ENCODE measurements around the gene GPR17. TPM values are rescaled to one million over a fixed set of nuclear protein-coding genes. Genes with fewer than 3 reads are reported as not detected.

Gene GPR17
- total RNA-seq, 2 donors from 2014 or later, result 0.16 to 0.20 TPM

DNA sequence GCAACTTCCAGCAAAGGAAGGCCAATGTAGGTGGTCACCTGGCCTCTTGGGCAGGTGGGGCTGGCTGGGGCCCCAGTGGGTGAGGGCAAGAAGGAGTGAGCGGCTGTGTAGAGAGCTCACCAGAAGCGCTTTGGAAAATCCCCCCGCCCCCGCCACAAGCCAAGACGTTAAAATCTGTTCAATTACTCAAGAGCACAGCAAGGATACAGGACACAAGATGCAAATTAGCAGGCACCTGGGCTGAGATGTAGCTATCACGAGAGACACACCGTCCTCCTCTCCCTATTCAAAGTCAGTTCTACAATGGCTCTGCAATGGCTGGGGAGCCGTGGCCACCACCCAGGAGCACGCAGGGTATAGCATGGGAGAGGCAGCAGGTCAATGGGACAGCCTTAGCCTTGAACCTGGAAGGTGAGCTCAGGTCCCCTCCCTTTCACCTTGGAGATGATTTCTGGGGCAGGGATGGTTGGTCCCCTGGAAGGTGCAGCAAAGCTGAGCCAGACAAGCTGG lies 38.5 kb upstream of the GPR17 start:
- intact Hi-C loops (cut with DNase I), result no loop called here
- H3K4me1 ChIP-seq, result no peaks in the 10 kb centered on the region
- TF ChIP-seq CTCF (IDR thresholded peaks at IDR 0.05), result no peak
- H3K36me3 ChIP-seq, result peaks cover 2% of the 10 kb centered on the region
- DNase-seq, result no peak
- H3K27me3 ChIP-seq, result no peaks in the 10 kb centered on the region
- H3K4me3 ChIP-seq, result no peak overlapping the region
- no peak overlapping the region for H3K9ac ChIP-seq (ENCODE audit: low read depth in 2 of 2, low read length in 2 of 2)
- H3K9me3 ChIP-seq, result no peaks in the 10 kb centered on the region
- no peak overlapping the region for H3K27ac ChIP-seq

- no peaks in the 10 kb centered on the region for H3K4me1 ChIP-seq
- intact Hi-C loops (cut with DNase I), result no loop called here
- H3K9ac ChIP-seq (ENCODE audit: low read depth in 2 of 2, low read length in 2 of 2), result no peak overlapping the region
- H3K9me3 ChIP-seq, result no peaks in the 10 kb centered on the region
- TF ChIP-seq CTCF (IDR thresholded peaks at IDR 0.05), result no peak
- H3K27me3 ChIP-seq, result no peaks in the 10 kb centered on the region
- no peak for DNase-seq
- H3K4me3 ChIP-seq, result no peak overlapping the region
- H3K27ac ChIP-seq, result no peak overlapping the region
- no peaks in the 10 kb centered on the region for H3K36me3 ChIP-seq
These were observed 37.6 kb upstream of the GPR17 start for GRCh38 chr2:127608061-127609030.

GRCh38 chr2:127609031-127609751 lies 36.8 kb upstream of the GPR17 start:
- Histone ChIP-seq H3K27me3 (no peaks in the 10 kb centered on the region), H3K9ac (ENCODE audit: low read depth in 2 of 2, low read length in 2 of 2) (no peak overlapping the region), H3K4me3 (no peak overlapping the region), H3K4me1 (no peaks in the 10 kb centered on the region), H3K36me3 (peaks cover 3% of the 10 kb centered on the region), H3K9me3 (no peaks in the 10 kb centered on the region), H3K27ac (no peak overlapping the region)
- intact Hi-C loops (cut with DNase I), result no loop called here
- no peak for DNase-seq
- no peak for TF ChIP-seq CTCF (IDR thresholded peaks at IDR 0.05)

- DNase-seq, result no peak
- no peak for TF ChIP-seq CTCF (IDR thresholded peaks at IDR 0.05)
- Histone ChIP-seq H3K4me3 (no peak overlapping the region), H3K27ac (no peak overlapping the region), H3K36me3 (peaks cover 4% of the 10 kb centered on the region), H3K9me3 (no peaks in the 10 kb centered on the region), H3K4me1 (no peaks in the 10 kb centered on the region), H3K27me3 (no peaks in the 10 kb centered on the region), H3K9ac (ENCODE audit: low read depth in 2 of 2, low read length in 2 of 2) (no peak overlapping the region)
- intact Hi-C loops (cut with DNase I), result no loop called here
These were observed 36.1 kb upstream of the GPR17 start for GRCh38 chr2:127609818-127610217.

DNA sequence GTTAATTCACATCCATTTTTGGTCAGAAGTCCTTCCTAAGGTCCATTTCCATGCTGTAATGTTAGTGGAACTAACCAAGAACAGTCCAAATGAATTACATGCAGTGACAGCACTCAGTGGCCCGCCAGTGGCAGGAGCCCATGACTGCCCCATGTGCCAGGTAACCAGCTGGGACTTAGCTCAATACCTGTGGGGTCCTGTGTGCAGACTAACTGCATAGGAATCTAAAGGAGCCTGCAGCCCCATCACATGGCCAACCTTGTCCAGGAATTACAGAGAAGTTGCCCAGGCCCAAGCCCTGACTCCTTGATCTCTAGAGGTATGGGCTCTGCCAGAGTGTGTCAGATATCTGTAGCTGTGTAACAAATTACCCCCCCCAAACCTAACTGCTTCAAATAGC lies 35.4 kb upstream of the GPR17 start:
- Histone ChIP-seq H3K4me1 (no peaks in the 10 kb centered on the region), H3K4me3 (no peak overlapping the region), H3K9me3 (no peaks in the 10 kb centered on the region), H3K27me3 (no peaks in the 10 kb centered on the region), H3K27ac (no peak overlapping the region), H3K36me3 (peaks cover 4% of the 10 kb centered on the region), H3K9ac (ENCODE audit: low read depth in 2 of 2, low read length in 2 of 2) (no peak overlapping the region)
- no peak for DNase-seq
- intact Hi-C loops (cut with DNase I), result no loop called here
- no peak for TF ChIP-seq CTCF (IDR thresholded peaks at IDR 0.05)

Measured in colonic mucosa (tissue), 4 donors.